Esophagus mucosa (tissue), 1 donor: ENCODE data around the gene ELK3. TPM values are rescaled to one million over a fixed set of nuclear protein-coding genes. Genes with fewer than 3 reads are reported as not detected.
"Not testable (repeated sequence)": the region's sequence is repeated elsewhere in the genome, so short reads cannot be mapped to it uniquely, and the experiment has no call there.

ENCODE experiments used
- ATAC-seq: fragments of 200-7000 bp; cut with Tn5 transposase; one replicate; pipeline ENCODE4 v1.9.1; 2020
- total RNA-seq: library from RNA; stranded (reverse); gene quantifications from one replicate; pipeline ENCODE4 v1.2.4, GENCODE V29; 2023
- donor health status: DM: yes; HTN: yes; CAD: no.

Gene ELK3
- total RNA-seq, 1 donor from 2014 or later, result 45.4 TPM

DNA sequence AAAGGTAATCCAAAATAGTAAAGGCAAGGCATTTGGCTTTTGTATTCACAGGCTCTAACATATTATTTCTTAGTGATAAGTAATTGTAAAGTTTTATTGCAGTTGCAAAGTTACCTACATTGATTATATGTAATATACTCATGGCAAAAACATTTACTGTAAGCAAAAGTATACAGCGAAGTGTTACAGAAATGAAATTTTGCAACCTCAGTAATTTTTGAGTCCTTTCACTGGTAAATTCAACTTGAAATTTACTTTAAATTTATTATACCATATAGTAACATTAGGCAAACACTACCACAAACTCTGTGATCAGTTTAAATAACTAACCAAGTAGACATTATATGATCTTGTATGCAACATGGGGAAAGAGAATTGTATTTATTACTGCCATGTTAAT is 117.0 kb downstream of the ELK3 start:
- ATAC-seq, result no peak

DNA sequence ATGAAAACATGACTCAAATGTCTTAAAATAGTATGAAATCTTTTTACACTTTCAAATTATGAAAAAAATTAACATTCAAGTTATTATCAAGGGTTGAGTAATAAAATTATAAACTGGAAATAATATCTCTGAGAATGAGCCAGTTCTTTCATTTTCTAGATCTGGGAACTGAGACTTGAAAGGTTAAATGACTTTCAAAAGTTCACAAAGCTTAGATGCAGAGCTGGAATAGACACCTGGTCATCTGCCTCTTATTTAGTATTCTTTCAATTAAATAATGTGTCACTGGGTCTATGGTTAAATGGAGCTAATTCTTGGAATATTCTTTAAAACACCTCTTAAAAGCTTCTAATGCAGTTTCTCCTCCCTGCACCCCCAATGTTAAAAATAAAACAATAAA is 119.4 kb downstream of the ELK3 start:
- no peak for ATAC-seq

DNA sequence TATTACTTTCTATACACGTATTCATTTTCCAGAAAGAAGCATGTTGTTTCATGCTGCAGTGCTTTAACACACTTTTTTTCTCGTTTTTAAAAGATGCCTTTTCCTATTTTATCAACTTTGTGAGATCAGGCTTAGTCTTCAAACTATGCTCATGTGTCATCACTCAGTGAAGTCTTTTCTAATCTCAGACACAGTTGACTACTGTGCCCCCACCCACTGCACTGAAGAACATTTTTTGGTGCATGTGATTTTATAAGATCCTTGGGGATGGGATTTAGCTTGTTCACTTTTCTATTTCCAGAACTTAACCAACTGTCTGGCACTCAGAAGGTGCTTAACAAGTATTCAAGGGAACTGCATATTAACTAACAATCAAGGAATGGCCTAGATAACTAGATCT is 120.5 kb downstream of the ELK3 start:
- ATAC-seq, result no peak

DNA sequence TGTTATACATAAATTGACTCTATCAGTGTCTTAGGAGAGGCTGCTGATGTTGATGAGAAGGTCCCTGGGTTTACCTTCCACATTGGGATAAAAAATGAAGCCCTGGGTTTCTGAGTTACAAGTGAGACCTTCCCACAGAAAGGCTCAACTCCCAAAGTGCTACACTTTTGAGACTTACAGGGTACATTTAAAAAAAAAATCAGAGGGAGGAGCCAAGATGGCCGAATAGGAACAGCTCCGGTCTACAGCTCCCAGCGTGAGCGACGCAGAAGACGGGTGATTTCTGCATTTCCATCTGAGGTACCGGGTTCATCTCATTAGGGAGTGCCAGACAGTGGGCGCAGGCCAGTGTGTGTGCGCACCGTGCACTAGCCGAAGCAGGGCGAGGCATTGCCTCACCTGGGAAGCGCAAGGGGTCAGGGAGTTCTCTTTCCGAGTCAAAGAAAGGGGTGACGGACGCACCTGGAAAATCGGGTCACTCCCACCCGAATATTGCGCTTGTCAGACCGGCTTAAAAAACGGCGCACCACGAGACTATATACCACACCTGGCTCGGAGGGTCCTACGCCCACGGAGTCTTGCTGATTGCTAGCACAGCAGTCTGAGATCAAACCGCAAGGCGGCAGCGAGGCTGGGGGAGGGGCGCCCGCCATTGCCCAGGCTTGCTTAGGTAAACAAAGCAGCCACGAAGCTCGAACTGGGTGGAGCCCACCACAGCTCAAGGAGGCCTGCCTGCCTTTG is 121.7 kb downstream of the ELK3 start:
- ATAC-seq, result peak; percentile 33

DNA sequence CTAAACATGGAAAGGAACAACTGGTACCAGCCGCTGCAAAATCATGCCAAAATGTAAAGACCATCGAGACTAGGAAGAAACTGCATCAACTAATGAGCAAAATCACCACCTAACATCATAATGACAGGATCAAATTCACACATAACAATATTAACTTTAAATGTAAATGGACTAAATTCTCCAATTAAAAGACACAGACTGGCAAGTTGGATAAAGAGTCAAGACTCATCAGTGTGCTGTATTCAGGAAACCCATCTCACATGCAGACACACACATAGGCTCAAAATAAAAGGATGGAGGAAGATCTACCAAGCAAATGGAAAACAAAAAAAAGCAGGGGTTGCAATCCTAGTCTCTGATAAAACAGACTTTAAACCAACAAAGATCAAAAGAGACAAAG is 123.6 kb downstream of the ELK3 start:
- ATAC-seq, result not testable (repeated sequence)

Other genes starting within 250 kb of the ELK3 start
- 0.28 TPM for gene HAL, start 198.0 kb upstream of the ELK3 start, total RNA-seq
- 137 TPM for gene LTA4H, start 158.8 kb upstream of the ELK3 start, total RNA-seq
- 16.7 TPM for gene CDK17, start 206.1 kb downstream of the ELK3 start, total RNA-seq